IPS-18a (cell line): ENCODE results near the gene KIAA0753.

Experiments
- H3K27ac ChIP-seq: one replicate; pipeline ENCODE4 v1.5.1; 2013; ENCODE audit warnings: low read length
- H3K27me3 ChIP-seq: one replicate; pipeline ENCODE4 v1.6.1; 2013; ENCODE audit warnings: mild to moderate bottlenecking, low read length; ENCODE audit not compliant: control insufficient read depth, insufficient read depth
- H3K36me3 ChIP-seq: one replicate; pipeline ENCODE4 v1.6.1; 2013; ENCODE audit warnings: low read depth, low read length; ENCODE audit not compliant: control insufficient read depth
- H3K4me1 ChIP-seq: one replicate; pipeline ENCODE4 v1.6.1; 2013; ENCODE audit warnings: low read depth, low read length; ENCODE audit not compliant: control insufficient read depth
- H3K4me3 ChIP-seq: one replicate; pipeline ENCODE4 v1.5.1; 2013; ENCODE audit warnings: low read length
- H3K9ac ChIP-seq: one replicate; pipeline ENCODE4 v1.6.1; 2013; ENCODE audit warnings: mild to moderate bottlenecking, low read length, moderate library complexity
- H3K9me3 ChIP-seq: one replicate; pipeline ENCODE4 v1.6.1; 2013; ENCODE audit warnings: low read depth, low read length; ENCODE audit not compliant: control insufficient read depth

The KIAA0753 gene

DNA sequence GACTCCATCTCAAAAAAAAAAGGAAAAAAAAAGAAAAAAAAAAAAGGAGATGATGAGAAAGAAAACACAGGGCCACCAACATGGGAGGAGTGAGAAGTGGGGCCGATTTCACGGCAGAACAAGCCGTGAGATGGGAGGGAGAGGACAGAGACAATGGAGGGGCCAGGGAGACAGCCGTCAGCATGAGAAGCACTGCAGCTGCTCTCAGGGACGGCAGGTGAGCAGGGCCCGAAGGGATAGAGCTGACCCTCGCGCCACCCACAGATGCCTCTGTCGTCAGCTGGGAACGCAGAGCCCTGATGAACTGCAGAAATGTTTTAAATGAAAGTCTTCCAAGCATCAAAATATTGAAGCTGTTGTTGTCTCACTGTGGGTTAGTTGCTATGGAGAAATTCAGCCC lies 104.5 kb downstream of the KIAA0753 start:
- Histone ChIP-seq H3K27me3 (no peaks in the 10 kb centered on the region), H3K4me3 (no peak overlapping the region), H3K9me3 (no peaks in the 10 kb centered on the region), H3K27ac (no peak overlapping the region), H3K9ac (no peak overlapping the region), H3K36me3 (no peaks in the 10 kb centered on the region), H3K4me1 (peaks cover 4% of the 10 kb centered on the region)

DNA sequence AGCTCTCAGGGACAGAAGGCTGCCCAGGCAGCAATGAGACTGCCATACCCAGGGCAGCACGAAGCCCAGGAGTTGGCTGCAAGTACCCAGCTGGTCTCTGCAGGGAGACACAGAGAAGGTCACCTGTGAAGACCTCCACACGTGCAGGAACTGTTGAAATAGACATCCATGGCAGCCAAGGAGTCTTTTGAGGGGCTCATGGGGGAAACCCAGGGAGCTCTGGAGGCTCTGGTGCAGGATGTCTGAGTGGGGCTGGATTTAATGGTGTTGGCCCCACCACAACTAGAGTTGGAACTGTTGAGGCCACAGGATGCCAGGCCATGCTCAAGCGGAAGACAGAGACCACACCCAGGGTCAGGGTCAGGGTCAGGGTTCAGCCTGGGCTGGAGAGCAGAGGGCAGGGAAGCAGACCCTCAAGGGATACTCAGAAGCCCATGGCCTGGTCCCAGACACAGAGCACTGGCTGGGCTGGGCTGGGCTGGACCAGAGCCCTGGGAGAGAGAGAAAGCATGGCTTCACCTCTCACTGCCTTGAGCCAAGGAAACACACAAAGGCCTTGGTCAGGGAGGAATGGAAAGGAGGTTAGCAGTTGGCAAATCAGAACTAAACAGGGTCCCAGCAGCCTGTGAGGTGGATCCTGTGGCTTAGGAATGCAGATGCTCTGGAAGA lies 105.5 kb downstream of the KIAA0753 start:
- Histone ChIP-seq H3K9ac (no peak overlapping the region), H3K27me3 (no peaks in the 10 kb centered on the region), H3K27ac (no peak overlapping the region)

DNA sequence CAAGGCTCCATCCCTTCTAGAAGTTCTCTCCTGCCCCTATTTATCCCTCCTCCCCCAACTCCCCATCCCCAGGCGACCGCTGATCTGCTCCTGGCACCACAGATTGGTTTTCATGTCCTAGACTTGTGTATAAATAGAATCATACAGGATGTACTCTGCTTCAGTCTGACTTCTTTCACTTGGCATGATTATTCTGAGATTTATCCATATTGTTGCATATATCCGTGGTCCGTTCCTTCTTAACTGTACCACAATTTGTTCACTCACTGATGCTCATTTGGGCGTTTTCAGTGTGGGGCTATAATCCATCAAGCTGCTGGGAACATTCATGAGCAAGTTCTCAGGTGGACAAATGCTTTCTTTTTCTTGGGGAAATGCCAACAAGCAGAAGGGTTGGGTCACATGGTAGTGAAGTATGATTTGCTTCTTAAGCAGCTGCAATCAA lies 108.0 kb downstream of the KIAA0753 start:
- Histone ChIP-seq H3K9me3 (no peaks in the 10 kb centered on the region), H3K4me3 (no peak overlapping the region), H3K4me1 (peaks cover 8% of the 10 kb centered on the region), H3K36me3 (no peaks in the 10 kb centered on the region), H3K27ac (no peak overlapping the region), H3K27me3 (no peaks in the 10 kb centered on the region), H3K9ac (no peak overlapping the region)

More for the DNA sequence above, 105.5 kb downstream of the KIAA0753 start:
- H3K4me3 ChIP-seq = no peak overlapping the region
- peaks cover 11% of the 10 kb centered on the region for H3K4me1 ChIP-seq
- no peaks in the 10 kb centered on the region for H3K36me3 ChIP-seq
- H3K9me3 ChIP-seq = no peaks in the 10 kb centered on the region

DNA sequence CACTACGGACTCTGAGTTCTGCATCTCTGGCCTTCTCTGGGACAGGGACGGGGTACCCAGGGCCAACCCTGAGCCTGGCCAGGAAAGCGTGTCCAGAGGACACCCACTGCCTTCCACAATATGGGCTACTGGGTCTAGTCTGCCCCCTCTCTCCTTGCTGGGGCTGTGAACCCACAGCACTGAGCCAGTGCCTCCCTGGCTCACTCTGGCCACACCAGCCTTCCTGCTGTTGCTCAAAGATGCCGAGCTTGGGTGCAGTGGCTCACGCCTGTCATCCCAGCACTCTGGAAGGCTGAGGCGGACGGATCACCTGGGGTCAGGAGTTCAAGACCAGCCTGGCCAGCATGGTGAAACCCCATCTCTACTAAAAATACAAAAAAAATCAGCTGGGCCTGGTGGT lies 108.9 kb downstream of the KIAA0753 start:
- Histone ChIP-seq H3K36me3 (no peaks in the 10 kb centered on the region), H3K4me1 (peaks cover 8% of the 10 kb centered on the region), H3K27me3 (no peaks in the 10 kb centered on the region), H3K9me3 (no peaks in the 10 kb centered on the region), H3K27ac (no peak overlapping the region), H3K4me3 (no peak overlapping the region), H3K9ac (no peak overlapping the region)

DNA sequence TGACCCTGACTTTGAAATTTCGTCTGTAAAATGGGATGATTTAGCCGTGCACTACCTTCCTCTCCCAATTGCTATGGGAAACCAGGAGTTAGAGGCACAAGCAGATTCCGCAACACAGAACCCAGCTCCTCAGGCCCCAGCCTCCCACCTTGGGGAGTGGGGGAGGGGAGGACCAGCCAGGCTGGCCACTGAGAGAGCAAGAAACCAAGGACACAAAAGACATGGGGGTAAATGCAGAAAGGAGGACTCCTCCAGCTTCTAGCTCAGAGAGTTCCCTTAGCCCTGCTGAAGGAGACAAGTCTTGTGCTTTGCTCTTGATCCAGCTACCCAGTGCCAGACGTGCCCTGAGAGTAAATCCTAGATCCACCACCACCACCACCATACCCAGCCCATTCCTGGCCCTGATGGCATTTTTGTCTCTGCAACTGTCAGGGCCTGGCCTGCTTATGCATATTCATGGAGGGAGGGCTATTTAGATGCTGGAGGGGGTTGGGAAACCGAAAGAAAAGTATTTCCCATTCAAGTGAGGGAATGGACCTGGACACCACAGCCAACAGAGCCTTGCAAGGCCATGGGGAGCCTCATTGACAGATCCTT lies 110.1 kb downstream of the KIAA0753 start:
- no peak overlapping the region for H3K9ac ChIP-seq
- no peaks in the 10 kb centered on the region for H3K36me3 ChIP-seq
- no peaks in the 10 kb centered on the region for H3K27me3 ChIP-seq
- no peak overlapping the region for H3K27ac ChIP-seq
- peaks cover 8% of the 10 kb centered on the region for H3K4me1 ChIP-seq
- no peak overlapping the region for H3K4me3 ChIP-seq
- no peaks in the 10 kb centered on the region for H3K9me3 ChIP-seq

DNA sequence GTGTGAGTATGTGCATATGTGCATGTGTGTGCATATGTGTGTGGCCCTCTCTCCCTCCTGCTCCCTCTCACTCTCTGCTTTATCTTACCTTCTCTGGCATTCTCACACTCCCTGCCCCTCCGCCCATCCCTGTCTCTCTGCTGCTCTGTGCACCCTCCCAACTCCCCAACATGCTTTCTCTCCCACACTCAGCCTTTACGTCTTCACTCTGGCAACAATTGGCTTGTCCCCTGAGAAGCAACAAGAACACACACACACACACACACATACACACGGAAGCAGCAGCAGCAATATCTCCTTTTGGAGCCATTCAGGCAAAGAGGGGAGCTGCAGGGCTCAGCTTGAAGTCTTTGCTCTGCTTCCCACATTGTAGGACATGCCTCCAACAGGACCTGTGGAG lies 112.0 kb downstream of the KIAA0753 start:
- peaks cover 8% of the 10 kb centered on the region for H3K4me1 ChIP-seq
- no peak overlapping the region for H3K9ac ChIP-seq
- no peaks in the 10 kb centered on the region for H3K9me3 ChIP-seq
- no peaks in the 10 kb centered on the region for H3K36me3 ChIP-seq
- no peak overlapping the region for H3K4me3 ChIP-seq
- H3K27ac ChIP-seq = no peak overlapping the region
- no peaks in the 10 kb centered on the region for H3K27me3 ChIP-seq
